Panc1 (cell line): ENCODE measurements around the gene PLIN1. TPM values are rescaled to one million over a fixed set of nuclear protein-coding genes. Genes with fewer than 3 reads are reported as not detected.

Source experiments
- ATAC-seq: fragments of 200-7000 bp; cut with Tn5 transposase; 2 replicates; pipeline ENCODE4 v1.9.1; 2020; ENCODE audit warnings: mild to moderate bottlenecking, moderate library complexity
- BruUV-seq: library from RNA; stranded (reverse); fragments of 400-500 nt; replicated peaks from 2 replicates; lab custom pipeline; 2021; lab: Mats Ljungman, UMichigan
- CTCF ChIA-PET: fragments of 300-600 bp; sonication (Branson Sonifier 250); formaldehyde crosslinking; loops from one replicate; lab custom pipeline; 2022; ENCODE audit warnings: antibody characterized with exemption; lab: Charles Lee
- POLR2A ChIA-PET: fragments of 300-600 bp; sonication (Branson Sonifier 250); formaldehyde crosslinking; loops from one replicate; lab custom pipeline; 2022; ENCODE audit warnings: antibody characterized with exemption; lab: Charles Lee
- DNase-seq: peaks from one replicate; pipeline ENCODE4 v3.0.0-alpha.2; 2010; ENCODE audit warnings: low read depth, low spot score
- H3K27ac ChIP-seq: 2 replicates; pipeline ENCODE4 v1.5.1; 2011; ENCODE audit warnings: mild to moderate bottlenecking, low read length, inconsistent platforms
- H3K27me3 ChIP-seq: fragments of 200-500 bp; sonication (Bioruptor generic); 2 replicates; pipeline ENCODE4 v1.6.0; 2014; ENCODE audit warnings: low read length, inconsistent platforms; ENCODE audit not compliant: control insufficient read depth, insufficient read depth
- H3K36me3 ChIP-seq: fragments of 200-500 bp; sonication (Bioruptor generic); 2 replicates; pipeline ENCODE4 v1.5.1; 2014; ENCODE audit warnings: inconsistent platforms, mild to moderate bottlenecking, low read length, moderate library complexity; ENCODE audit not compliant: control insufficient read depth, insufficient read depth
- H3K4me1 ChIP-seq: 2 replicates; pipeline ENCODE4 v1.5.1; 2011; ENCODE audit warnings: inconsistent platforms, mild to moderate bottlenecking, low read length, moderate library complexity; ENCODE audit not compliant: control insufficient read depth, insufficient read depth
- H3K4me3 ChIP-seq, 2 experiments: 2 replicates each; pipeline ENCODE4 v1.5.1; 2011 to 2012; ENCODE audit warnings: low read depth in 2 of 2, low read length in 2 of 2, mild to moderate bottlenecking in 2 of 2, inconsistent platforms in 1 of 2, moderate library complexity in 1 of 2
- H3K9me3 ChIP-seq: fragments of 200-500 bp; sonication (Bioruptor generic); 2 replicates; pipeline ENCODE4 v1.5.1; 2014; ENCODE audit warnings: low read depth, mild to moderate bottlenecking, inconsistent platforms, low read length, moderate library complexity; ENCODE audit not compliant: control insufficient read depth, insufficient read depth
- CTCF ChIP-seq: fragments of 450-650 bp; IDR thresholded peaks from 2 replicates; pipeline ENCODE4 v1.5.1; 2017; ENCODE audit warnings: mild to moderate bottlenecking
- POLR2AphosphoS5 ChIP-seq: IDR thresholded peaks from 2 replicates; pipeline ENCODE4 v1.6.1; 2012; ENCODE audit warnings: mild to moderate bottlenecking, low read depth, low read length, moderate library complexity
- REST ChIP-seq, 2 experiments: IDR thresholded peaks; 2 replicates each; pipeline ENCODE4 v1.6.1; 2011 to 2012; ENCODE audit warnings: low read depth in 2 of 2, control low read depth in 1 of 2, low read length in 1 of 2, mild to moderate bottlenecking in 1 of 2, moderate library complexity in 1 of 2; ENCODE audit not compliant: insufficient read depth in 1 of 2
- SIN3A ChIP-seq: IDR thresholded peaks from 2 replicates; pipeline ENCODE4 v1.6.1; 2012; ENCODE audit warnings: low read depth, mild to moderate bottlenecking, low read length, moderate library complexity, borderline replicate concordance; ENCODE audit not compliant: insufficient read depth
- TCF7L2 ChIP-seq: IDR thresholded peaks from 2 replicates; pipeline ENCODE4 v1.6.1; 2011; ENCODE audit warnings: mild to moderate bottlenecking, low read depth, low read length, inconsistent platforms
- in situ Hi-C: cut with HindIII; loops from 2 replicates; pipeline ENCODE4 v1.10.0; 2016; ENCODE audit warnings: low sequenced_read_pairs, low pct_unique_long_range_greater_than_20kb
- intact Hi-C: fragments of 100-400 bp; cut with micrococcal nuclease; formaldehyde crosslinking; loops from one replicate; pipeline ENCODE4 v1.10.0; 2022; ENCODE audit not compliant: unreplicated experiment
- total RNA-seq: library from RNA; stranded (reverse); gene quantifications from one replicate; pipeline ENCODE4 v1.2.1, GENCODE V29; 2021; ENCODE audit not compliant: unreplicated experiment

PLIN1 gene
- total RNA-seq, 1 experiment from 2014 or later, result 0.44 TPM

- Histone ChIP-seq H3K4me1 (peaks cover 12% of the 10 kb centered on the region), H3K36me3 (no peaks in the 10 kb centered on the region), H3K4me3 (no peak overlapping the region), H3K9me3 (no peaks in the 10 kb centered on the region), H3K27ac (no peak overlapping the region), H3K27me3 (no peaks in the 10 kb centered on the region)
- POLR2A ChIA-PET, result no interaction called here
- BruUV-seq, result no TSS peak
- no peak for ATAC-seq
- TF ChIP-seq CTCF (no peak), TCF7L2 (no peak), POLR2AphosphoS5 (no peak), SIN3A (no peak), REST (IDR thresholded peaks at IDR 0.05; ENCODE audit: insufficient read depth in 1 of 2, low read depth in 2 of 2, low read length in 1 of 2) (no peak)
- CTCF ChIA-PET, result interaction anchor here (1.1 kb wide), 1 partner anchor 22 kb away, joined by 3 read pairs; no protein-coding TSS in a partner anchor
- in situ Hi-C loops (no loop called here), intact Hi-C loops (no loop called here)
- DNase-seq, result no peak
Observed at GRCh38 chr15:89667706-89667960, 11.5 kb downstream of the PLIN1 start.

- CTCF ChIA-PET, result no interaction called here
- Histone ChIP-seq H3K27ac (no peak overlapping the region), H3K9me3 (no peaks in the 10 kb centered on the region), H3K27me3 (no peaks in the 10 kb centered on the region), H3K4me1 (peaks cover 12% of the 10 kb centered on the region), H3K4me3 (no peak overlapping the region), H3K36me3 (no peaks in the 10 kb centered on the region)
- in situ Hi-C loops (no loop called here), intact Hi-C loops (no loop called here)
- no peak for DNase-seq
- TF ChIP-seq REST (IDR thresholded peaks at IDR 0.05; ENCODE audit: insufficient read depth in 1 of 2, low read depth in 2 of 2, low read length in 1 of 2), result no peak
- no peak for TF ChIP-seq POLR2AphosphoS5
- TF ChIP-seq SIN3A, result no peak
- no peak for TF ChIP-seq TCF7L2
- no peak for TF ChIP-seq CTCF
- POLR2A ChIA-PET, result no interaction called here
- BruUV-seq, result no TSS peak
- no peak for ATAC-seq
Observed at GRCh38 chr15:89666858-89667705, 12.1 kb downstream of the PLIN1 start.
